Stimulated activated CD4-positive, alpha-beta T cell treated with anti-CD3 and anti-CD28 coated beads, Interleukin-15, amount 100 ng/mL, for 48 hours (primary cell): ENCODE measurements around the gene PPM1E.
A peak's percentile ranks its signal among the peaks of the same experiment; 100 is the strongest.
"Not testable (repeated sequence)": the region's sequence is repeated elsewhere in the genome, so short reads cannot be mapped to it uniquely, and the experiment has no call there.

Experiments
- DNase-seq, 2 donors: peaks; one replicate each; pipeline ENCODE4 v3.0.0-alpha.2; 2020; ENCODE audit warnings: low read depth in 2 of 2

Gene PPM1E

DNA sequence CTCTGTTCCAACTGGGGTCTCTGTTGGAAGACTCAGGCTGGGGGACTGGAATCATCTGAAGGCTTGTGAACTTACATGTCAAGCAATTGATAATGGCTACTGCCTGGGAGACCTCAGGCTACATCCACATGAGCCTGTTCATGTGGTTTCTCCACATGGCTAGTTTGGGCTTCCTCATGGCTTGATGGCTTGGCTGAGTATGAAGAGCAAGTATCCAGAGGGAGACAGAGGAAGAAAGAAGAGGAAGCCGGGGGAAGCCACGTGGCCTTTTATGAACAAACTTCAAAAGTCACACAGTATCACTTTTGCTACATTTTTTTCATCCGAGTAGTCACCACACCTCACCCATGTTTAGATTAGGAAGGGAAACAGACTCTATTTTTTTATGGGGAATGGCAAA, 192.2 kb downstream of the PPM1E start:
- no peak for DNase-seq

DNA sequence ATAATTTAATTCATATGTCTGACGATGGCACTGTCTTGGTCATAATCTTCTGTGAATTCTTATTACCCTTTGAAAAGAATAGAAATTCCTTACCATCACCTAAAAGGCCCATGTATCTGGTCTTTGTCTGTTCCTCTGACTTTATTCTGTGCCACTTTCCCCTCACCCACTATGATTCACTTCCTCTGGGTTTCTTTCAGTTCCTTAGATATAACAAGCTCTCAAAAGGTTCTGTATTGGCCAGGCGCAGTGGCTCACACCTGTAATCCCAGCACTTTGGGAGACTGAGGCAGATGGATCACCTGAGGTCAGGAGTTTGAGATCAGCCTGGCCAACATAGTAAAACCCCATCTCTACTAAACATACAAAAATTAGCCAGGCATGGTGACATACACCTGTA, 198.7 kb downstream of the PPM1E start:
- DNase-seq: not testable (repeated sequence)

GRCh38 chr17:58956997-58957724, 201.5 kb downstream of the PPM1E start:
- no peak for DNase-seq

- not testable (repeated sequence) for DNase-seq
These were observed 202.0 kb downstream of the PPM1E start for GRCh38 chr17:58957725-58958073.

- no peak for DNase-seq
These were observed 204.4 kb downstream of the PPM1E start for GRCh38 chr17:58960068-58960467.

DNA sequence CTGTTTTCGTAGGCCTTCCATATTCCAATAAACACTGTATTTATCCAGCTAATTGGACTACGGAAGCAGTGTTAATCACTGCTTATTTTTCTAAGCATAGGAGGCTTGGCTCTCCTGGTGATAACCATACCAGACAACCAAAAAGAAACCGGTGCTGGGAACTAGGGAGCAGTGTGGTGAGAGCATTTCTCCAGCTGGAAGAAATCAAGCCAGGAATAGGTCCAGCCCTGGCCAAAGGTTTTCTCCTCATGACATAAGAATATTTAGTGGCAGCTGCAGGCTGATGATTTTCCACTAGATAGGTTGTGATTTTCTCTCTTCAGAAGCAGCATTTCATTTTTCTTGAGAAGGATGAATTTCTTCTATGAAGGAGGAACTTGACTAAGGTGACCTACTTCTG, 209.6 kb downstream of the PPM1E start:
- DNase-seq: no peak

DNA sequence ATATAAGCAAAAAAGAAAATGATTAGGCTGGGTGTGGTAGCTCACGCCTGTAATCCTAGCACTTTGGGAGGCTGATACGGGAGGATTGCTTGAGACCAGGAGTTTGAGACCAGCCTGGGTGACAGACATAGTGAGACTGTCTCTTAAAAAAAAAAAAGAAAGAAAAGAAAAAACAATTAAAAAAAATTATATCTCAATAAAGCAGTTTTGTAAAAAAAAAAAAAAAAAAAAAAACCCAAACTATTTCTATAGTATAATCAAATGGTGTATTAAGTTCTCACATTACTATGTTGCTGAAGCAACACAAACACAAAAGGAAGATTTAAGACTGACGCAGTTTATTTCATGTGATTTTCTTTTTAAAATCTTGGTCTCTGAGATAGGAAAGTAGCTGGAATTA, 210.6 kb downstream of the PPM1E start:
- no peak for DNase-seq

GRCh38 chr17:58968426-58969061, 212.9 kb downstream of the PPM1E start:
- DNase-seq: no peak

- no peak for DNase-seq
These were observed 213.5 kb downstream of the PPM1E start for GRCh38 chr17:58969156-58969555.

DNA sequence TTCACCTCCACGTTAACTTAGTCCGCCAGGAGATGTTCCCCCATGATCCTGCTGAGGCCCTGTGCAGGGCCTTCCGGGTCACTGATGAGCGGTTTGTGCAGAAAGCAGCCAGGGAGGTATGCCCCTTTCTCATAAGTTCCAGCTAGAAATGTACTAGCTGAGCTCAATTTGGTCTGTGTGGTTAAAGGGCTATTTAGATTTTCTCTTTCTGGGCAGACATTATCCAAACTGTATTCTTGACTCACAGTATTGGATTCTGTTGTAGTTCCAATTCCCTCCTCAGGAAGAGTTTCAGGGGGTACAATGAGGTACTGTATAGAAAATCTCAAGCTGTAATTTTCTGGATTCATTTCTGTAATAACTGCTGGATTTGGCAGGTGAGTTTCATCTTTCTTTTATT, 214.0 kb downstream of the PPM1E start:
- DNase-seq: no peak

GRCh38 chr17:58970609-58971450, 215.2 kb downstream of the PPM1E start:
- DNase-seq: no peak

- DNase-seq: no peak
These were observed 218.7 kb downstream of the PPM1E start for GRCh38 chr17:58974354-58974753.

GRCh38 chr17:58976541-58976940, 220.9 kb downstream of the PPM1E start:
- no peak for DNase-seq

- no peak for DNase-seq
These were observed 225.2 kb downstream of the PPM1E start for GRCh38 chr17:58980706-58981481.

GRCh38 chr17:58982626-58983025, 227.0 kb downstream of the PPM1E start:
- DNase-seq: no peak

- DNase-seq: no peak
These were observed 229.7 kb downstream of the PPM1E start for GRCh38 chr17:58985367-58985766.

DNA sequence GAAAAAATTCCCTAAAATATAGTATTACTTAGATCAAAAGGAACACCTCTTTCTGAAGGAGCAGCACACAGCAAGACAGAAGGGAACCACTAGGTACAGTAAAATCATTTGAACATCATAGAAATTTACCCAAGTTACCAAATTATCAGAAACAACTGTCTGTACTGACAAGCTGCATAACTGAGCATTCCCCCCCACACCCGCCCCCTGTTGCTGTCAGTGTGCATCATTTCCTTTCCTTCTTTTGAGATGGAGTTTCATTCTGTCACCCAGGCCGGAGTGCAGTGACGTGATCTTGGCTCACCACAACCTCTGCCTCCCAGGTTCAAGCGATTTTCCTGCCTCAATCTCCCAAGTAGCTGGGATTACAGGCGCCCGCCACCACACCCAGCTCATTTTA, 230.3 kb downstream of the PPM1E start:
- DNase-seq: peak in 1 of 2 donors; percentile 7

DNA sequence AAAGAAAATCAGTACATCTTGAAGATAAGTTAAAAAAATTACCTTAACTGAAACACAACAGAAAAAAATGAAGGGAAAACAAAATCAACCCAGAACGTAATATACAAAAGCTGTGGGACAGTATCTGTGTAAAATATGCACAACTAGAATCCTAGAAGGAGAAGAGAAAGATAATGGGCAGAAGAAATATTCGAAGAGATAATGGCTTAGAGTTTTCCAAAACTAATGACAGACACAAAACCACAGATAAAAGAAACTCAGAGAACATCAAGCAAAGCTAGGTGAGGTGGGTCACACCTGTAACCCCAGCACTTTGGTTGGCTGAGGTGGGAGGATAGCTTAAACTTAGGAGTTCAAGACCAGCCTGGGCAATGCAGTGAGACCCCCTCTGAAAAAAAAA, 234.0 kb downstream of the PPM1E start:
- DNase-seq: no peak

- peak in 1 of 2 donors; percentile 3 for DNase-seq
These were observed 236.2 kb downstream of the PPM1E start for GRCh38 chr17:58991718-58992331.

- DNase-seq: no peak
These were observed 237.7 kb downstream of the PPM1E start for GRCh38 chr17:58993311-58993710.

DNA sequence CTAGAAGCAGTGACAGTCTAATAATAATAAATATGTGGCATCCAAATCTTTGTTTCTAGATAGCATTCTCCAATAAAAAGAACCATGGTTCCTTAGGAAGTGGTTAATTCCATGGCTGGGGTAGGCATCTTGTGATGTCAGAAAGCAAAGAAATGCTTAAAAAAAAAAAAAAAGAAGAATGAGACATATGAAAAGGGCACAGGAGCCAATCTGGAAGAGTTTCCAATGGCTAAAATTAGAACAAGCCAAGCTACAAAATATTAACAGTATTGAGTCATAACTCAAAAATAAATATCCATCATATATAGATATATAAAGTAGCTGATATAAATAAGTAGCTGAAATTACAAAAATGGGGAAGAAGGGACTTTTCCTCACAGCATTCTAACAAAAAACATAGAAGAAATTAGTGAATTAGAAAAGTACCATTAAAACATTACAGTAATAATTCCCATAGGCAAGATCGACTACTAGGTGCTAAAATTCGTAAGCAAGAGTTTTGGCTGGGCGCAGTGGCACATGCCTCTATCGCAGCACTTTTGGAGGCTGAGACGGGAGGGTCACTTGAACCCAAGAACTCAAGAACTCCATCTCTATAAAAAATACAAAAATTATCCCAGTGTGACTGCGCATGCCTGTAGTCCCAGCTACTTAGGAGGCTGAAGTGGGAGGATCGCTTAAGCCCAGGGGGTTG, 239.7 kb downstream of the PPM1E start:
- no peak for DNase-seq
